Trophoblast cell (in vitro differentiated cells and primary cell): ENCODE data around the gene MSGN1.

ENCODE experiments used
- DNase-seq, 2 donors: peaks; one replicate each; pipeline ENCODE4 v3.0.0-alpha.2; 2016
- H2AFZ ChIP-seq: 2 replicates; pipeline ENCODE4 v1.6.1; 2013; ENCODE audit warnings: low read length, moderate library complexity, mild to moderate bottlenecking; ENCODE audit not compliant: insufficient read depth, poor library complexity
- H2AK5ac ChIP-seq: 2 replicates; pipeline ENCODE4 v1.6.1; 2013; ENCODE audit warnings: mild to moderate bottlenecking, low read length
- H2BK120ac ChIP-seq: 2 replicates; pipeline ENCODE4 v1.6.1; 2013; ENCODE audit warnings: low read length, mild to moderate bottlenecking, moderate library complexity; ENCODE audit not compliant: insufficient read depth, poor library complexity
- H2BK12ac ChIP-seq: 2 replicates; pipeline ENCODE4 v1.6.1; 2013; ENCODE audit warnings: mild to moderate bottlenecking, low read length, moderate library complexity
- H2BK5ac ChIP-seq: 2 replicates; pipeline ENCODE4 v1.6.1; 2013; ENCODE audit warnings: low read length, low read depth, moderate library complexity, mild to moderate bottlenecking; ENCODE audit not compliant: poor library complexity
- H3K14ac ChIP-seq: 2 replicates; pipeline ENCODE4 v1.6.1; 2013; ENCODE audit warnings: mild to moderate bottlenecking, low read length
- H3K18ac ChIP-seq: 2 replicates; pipeline ENCODE4 v1.6.1; 2013; ENCODE audit warnings: mild to moderate bottlenecking, low read length
- H3K23ac ChIP-seq: 2 replicates; pipeline ENCODE4 v1.6.1; 2013; ENCODE audit warnings: low read length
- H3K27ac ChIP-seq: 2 replicates; pipeline ENCODE4 v1.5.1; 2013; ENCODE audit warnings: low read depth, mild to moderate bottlenecking, inconsistent platforms, low read length, moderate library complexity
- H3K27me3 ChIP-seq: 2 replicates; pipeline ENCODE4 v1.6.1; 2013; ENCODE audit warnings: inconsistent platforms, mild to moderate bottlenecking, low read length, moderate library complexity; ENCODE audit not compliant: insufficient read depth
- H3K36me3 ChIP-seq, 2 experiments: 1 replicate in 1 of 2; 2 replicates in 1 of 2; pipeline ENCODE4 v1.6.1; 2013; ENCODE audit warnings: low read length in 2 of 2, mild to moderate bottlenecking in 2 of 2, moderate library complexity in 1 of 2; ENCODE audit not compliant: insufficient read depth in 2 of 2, control insufficient read depth in 1 of 2
- H3K4ac ChIP-seq: 2 replicates; pipeline ENCODE4 v1.6.1; 2013; ENCODE audit warnings: low read depth, mild to moderate bottlenecking, low read length, moderate library complexity
- H3K4me1 ChIP-seq, 2 experiments: 1 replicate in 1 of 2; 2 replicates in 1 of 2; pipeline ENCODE4 v1.6.1; 2013; ENCODE audit warnings: low read length in 2 of 2, mild to moderate bottlenecking in 2 of 2, moderate library complexity in 1 of 2; ENCODE audit not compliant: insufficient read depth in 2 of 2, control insufficient read depth in 1 of 2
- H3K4me2 ChIP-seq: 2 replicates; pipeline ENCODE4 v1.6.1; 2013; ENCODE audit warnings: inconsistent platforms, mild to moderate bottlenecking, low read length, moderate library complexity
- H3K4me3 ChIP-seq: 2 replicates; pipeline ENCODE4 v1.5.1; 2013; ENCODE audit warnings: mild to moderate bottlenecking, low read depth, low read length, inconsistent platforms
- H3K79me1 ChIP-seq: one replicate; pipeline ENCODE4 v1.6.1; 2013; ENCODE audit warnings: low read length
- H3K79me2 ChIP-seq: 2 replicates; pipeline ENCODE4 v1.6.1; 2013; ENCODE audit warnings: low read length, mild to moderate bottlenecking; ENCODE audit not compliant: control insufficient read depth, insufficient read depth, poor library complexity
- H3K9ac ChIP-seq: 2 replicates; pipeline ENCODE4 v1.6.1; 2013; ENCODE audit warnings: mild to moderate bottlenecking, low read length
- H3K9me3 ChIP-seq: 2 replicates; pipeline ENCODE4 v1.6.1; 2013; ENCODE audit warnings: low read depth, mild to moderate bottlenecking, control low read depth, inconsistent platforms, low read length; ENCODE audit not compliant: insufficient read depth
- H4K12ac ChIP-seq: 2 replicates; pipeline ENCODE4 v1.6.1; 2013; ENCODE audit warnings: low read depth, mild to moderate bottlenecking, low read length, moderate library complexity
- H4K8ac ChIP-seq: 2 replicates; pipeline ENCODE4 v1.6.1; 2013; ENCODE audit warnings: low read depth, mild to moderate bottlenecking, low read length, moderate library complexity
- H4K91ac ChIP-seq: one replicate; pipeline ENCODE4 v1.6.1; 2013; ENCODE audit warnings: low read depth, mild to moderate bottlenecking, low read length, moderate library complexity
- WGBS: extraction: QIAGEN DNeasy Blood & Tissue Kit; methylation state at CpG from one replicate; pipeline ENCODE4 v1.1.7; 2013; ENCODE audit warnings: missing lambda C conversion rate; ENCODE audit not compliant: insufficient read length, insufficient coverage; ENCODE audit errors: extremely low coverage; 5-methylcytosine and 5-hydroxymethylcytosine counted together

MSGN1 gene

DNA sequence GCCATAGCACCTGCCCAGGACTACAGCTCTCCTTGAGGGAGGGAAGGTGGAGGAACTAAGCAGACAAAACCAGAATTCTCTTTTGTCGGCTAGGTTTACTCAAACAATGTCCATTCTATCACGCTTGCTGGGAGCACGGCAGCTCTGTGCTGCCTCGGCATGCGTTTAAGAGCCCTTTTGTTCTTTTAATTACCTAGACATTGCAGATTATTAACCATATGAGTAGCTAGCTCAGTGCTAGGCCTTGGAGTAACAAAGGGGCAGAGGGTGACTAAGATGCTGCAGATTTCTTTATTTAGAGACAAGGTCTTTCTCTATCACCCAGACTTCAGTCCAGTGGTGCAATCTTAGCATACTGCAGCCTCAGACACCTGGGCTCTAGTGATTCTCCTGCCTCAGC, 11.1 kb downstream of the MSGN1 start:
- Histone ChIP-seq H3K4me1 (peaks cover 2 to 3% of the 10 kb centered on the region in 2 experiments), H4K8ac (no peak overlapping the region), H4K91ac (no peak overlapping the region), H2BK120ac (no peak overlapping the region), H2BK12ac (no peak overlapping the region), H2BK5ac (no peak overlapping the region), H3K79me1 (no peaks in the 10 kb centered on the region), H3K36me3 (no peaks in the 10 kb centered on the region), H3K14ac (no peak overlapping the region), H3K4ac (no peak overlapping the region), H3K27ac (no peak overlapping the region), H3K18ac (no peak overlapping the region), H3K4me2 (no peak overlapping the region), H4K12ac (no peak overlapping the region), H3K9me3 (no peaks in the 10 kb centered on the region), H3K9ac (no peak overlapping the region), H2AFZ (no peak overlapping the region), H3K27me3 (no peaks in the 10 kb centered on the region), H3K4me3 (no peak overlapping the region), H3K79me2 (no peaks in the 10 kb centered on the region), H2AK5ac (no peak overlapping the region), H3K23ac (no peak overlapping the region)
- DNase-seq = no peak
- whole genome bisulfite sequencing = no CpG with 5 or more reads among the region's 5 CpGs

- no peak overlapping the region for H2BK120ac ChIP-seq
- H3K4me2 ChIP-seq = no peak overlapping the region
- no peak overlapping the region for H3K18ac ChIP-seq
- H3K79me2 ChIP-seq = no peaks in the 10 kb centered on the region
- no peak overlapping the region for H3K23ac ChIP-seq
- no peaks in the 10 kb centered on the region for H3K36me3 ChIP-seq
- no peak overlapping the region for H3K27ac ChIP-seq
- no peaks in the 10 kb centered on the region for H3K79me1 ChIP-seq
- H3K27me3 ChIP-seq = no peaks in the 10 kb centered on the region
- H3K4me3 ChIP-seq = no peak overlapping the region
- H4K8ac ChIP-seq = no peak overlapping the region
- no CpG with 5 or more reads among the region's 2 CpGs for WGBS
- no peak overlapping the region for H4K91ac ChIP-seq
- no peak overlapping the region for H2BK5ac ChIP-seq
- H3K9me3 ChIP-seq = no peaks in the 10 kb centered on the region
- H2AFZ ChIP-seq = no peak overlapping the region
- H3K4me1 ChIP-seq = peaks cover 0 to 3% of the 10 kb centered on the region in 2 experiments
- no peak for DNase-seq
- no peak overlapping the region for H3K14ac ChIP-seq
- no peak overlapping the region for H2BK12ac ChIP-seq
- H2AK5ac ChIP-seq = no peak overlapping the region
- no peak overlapping the region for H3K9ac ChIP-seq
- H4K12ac ChIP-seq = no peak overlapping the region
- no peak overlapping the region for H3K4ac ChIP-seq
Observed at GRCh38 chr2:17827785-17828184, 11.5 kb downstream of the MSGN1 start.

- Histone ChIP-seq H3K36me3 (no peaks in the 10 kb centered on the region), H3K4me1 (peaks cover 0 to 3% of the 10 kb centered on the region in 2 experiments), H3K79me1 (no peaks in the 10 kb centered on the region), H3K18ac (no peak overlapping the region), H3K4me3 (no peak overlapping the region), H3K9ac (no peak overlapping the region), H3K23ac (no peak overlapping the region), H2AK5ac (no peak overlapping the region), H4K12ac (no peak overlapping the region), H4K8ac (no peak overlapping the region), H2BK120ac (no peak overlapping the region), H3K27ac (no peak overlapping the region), H3K9me3 (no peaks in the 10 kb centered on the region), H2AFZ (peak overlapping the region; percentile 54), H2BK12ac (no peak overlapping the region), H3K27me3 (no peaks in the 10 kb centered on the region), H3K79me2 (no peaks in the 10 kb centered on the region), H3K14ac (no peak overlapping the region), H2BK5ac (no peak overlapping the region), H3K4ac (no peak overlapping the region), H4K91ac (no peak overlapping the region), H3K4me2 (peak overlapping the region; percentile 52)
- WGBS = no CpG with 5 or more reads among the region's 37 CpGs
- peak; percentile 29 to 52 for DNase-seq
Observed at GRCh38 chr2:17830053-17831034, 14.1 kb downstream of the MSGN1 start.

GRCh38 chr2:17835516-17835915, 19.3 kb downstream of the MSGN1 start:
- Histone ChIP-seq H3K9ac (no peak overlapping the region), H3K79me1 (no peaks in the 10 kb centered on the region)
- no CpG with 5 or more reads among the region's 2 CpGs for WGBS

More at GRCh38 chr2:17835516-17835915, 19.3 kb downstream of the MSGN1 start:
- H4K8ac ChIP-seq = no peak overlapping the region
- H3K9me3 ChIP-seq = no peaks in the 10 kb centered on the region
- H3K4me1 ChIP-seq = no peaks in the 10 kb centered on the region
- H3K79me2 ChIP-seq = no peaks in the 10 kb centered on the region
- no peak overlapping the region for H3K4ac ChIP-seq
- no peak overlapping the region for H3K18ac ChIP-seq
- H3K4me3 ChIP-seq = no peak overlapping the region
- H4K91ac ChIP-seq = no peak overlapping the region
- H2BK5ac ChIP-seq = no peak overlapping the region
- no peaks in the 10 kb centered on the region for H3K27me3 ChIP-seq
- H3K36me3 ChIP-seq = no peaks in the 10 kb centered on the region
- no peak overlapping the region for H2AK5ac ChIP-seq
- H2AFZ ChIP-seq = no peak overlapping the region
- no peak overlapping the region for H3K27ac ChIP-seq
- no peak overlapping the region for H2BK120ac ChIP-seq
- H2BK12ac ChIP-seq = no peak overlapping the region
- H4K12ac ChIP-seq = no peak overlapping the region
- H3K4me2 ChIP-seq = no peak overlapping the region
- no peak overlapping the region for H3K14ac ChIP-seq
- H3K23ac ChIP-seq = no peak overlapping the region
- DNase-seq = peak in 1 of 2 donors; percentile 10
